GM21825 (cell line): ENCODE results near the gene CCDC150.
"Not testable (repeated sequence)": the region's sequence is repeated elsewhere in the genome, so short reads cannot be mapped to it uniquely, and the experiment has no call there.

Experiments used
- ATAC-seq: cut with Tn5 transposase; IDR thresholded peaks from one replicate; pipeline ENCODE4 v1.9.1; 2021; ENCODE audit warnings: mild to moderate bottlenecking, moderate library complexity; ENCODE audit not compliant: unreplicated experiment

Gene CCDC150

DNA sequence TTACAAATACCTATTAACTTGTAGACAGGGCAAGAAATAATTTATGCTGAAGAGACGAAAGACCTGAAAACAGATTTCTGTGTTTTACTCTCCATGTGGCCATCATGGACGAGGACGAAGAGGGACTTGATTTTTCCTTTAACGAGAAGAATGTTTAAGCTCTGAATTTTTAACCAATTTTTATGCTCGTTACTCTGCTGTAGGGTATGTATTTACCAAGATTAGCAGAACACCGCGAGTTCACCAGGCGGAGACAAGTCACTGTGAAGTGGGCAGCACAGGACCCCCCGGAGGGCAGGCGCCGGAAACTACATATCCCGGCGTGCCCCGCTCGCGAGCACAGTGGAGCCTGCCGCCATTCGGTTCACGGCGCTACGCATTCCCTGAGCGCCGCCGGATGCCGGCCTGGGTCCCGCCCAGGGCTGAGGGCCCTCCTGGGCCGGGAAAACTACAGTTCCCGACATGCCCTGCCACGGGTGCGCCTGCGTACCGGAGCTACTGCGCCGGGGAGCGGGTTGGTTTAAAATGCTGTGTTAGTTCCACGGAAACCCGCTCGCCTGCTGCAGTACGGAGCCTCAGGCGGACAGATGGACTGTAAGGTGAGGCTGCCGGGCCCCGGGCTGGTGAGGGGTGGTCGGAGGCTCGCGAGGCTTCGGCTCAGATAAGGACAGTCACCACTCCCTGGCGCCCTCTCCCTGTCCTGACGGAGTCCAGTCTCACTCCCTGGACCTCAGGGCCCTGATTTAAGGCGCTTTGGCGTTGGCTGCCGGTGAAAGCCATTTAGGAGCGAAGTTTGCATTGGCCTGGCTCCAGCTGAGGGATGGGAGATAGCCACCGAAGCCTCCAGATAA is at the start of gene CCDC150:
Gene CCDC150 (plus strand): TSS at position 536 of the 851 bp plus-strand sequence. CDS start 52 bp downstream, at position 588.
- peak; percentile 100 for ATAC-seq

DNA sequence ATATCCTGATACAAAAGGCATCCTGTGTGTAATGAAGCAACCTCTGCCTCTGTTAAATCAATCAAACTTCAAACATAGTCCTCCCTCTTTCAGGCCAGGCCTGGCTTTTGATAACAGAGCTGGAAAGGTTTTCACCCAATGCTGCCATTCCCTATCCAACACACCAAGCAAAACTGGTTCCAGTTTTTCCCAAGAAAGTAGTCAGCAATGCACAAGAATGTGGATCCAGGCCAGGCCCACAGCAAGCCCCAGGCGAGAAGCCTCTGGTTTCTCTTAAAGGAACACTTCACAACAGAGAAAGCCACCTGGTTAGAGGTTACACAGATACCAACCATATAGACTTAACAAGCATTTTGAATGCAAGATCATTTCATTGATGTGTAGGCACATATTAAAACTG is 49.2 kb upstream of the CCDC150 start:
- no peak for ATAC-seq

DNA sequence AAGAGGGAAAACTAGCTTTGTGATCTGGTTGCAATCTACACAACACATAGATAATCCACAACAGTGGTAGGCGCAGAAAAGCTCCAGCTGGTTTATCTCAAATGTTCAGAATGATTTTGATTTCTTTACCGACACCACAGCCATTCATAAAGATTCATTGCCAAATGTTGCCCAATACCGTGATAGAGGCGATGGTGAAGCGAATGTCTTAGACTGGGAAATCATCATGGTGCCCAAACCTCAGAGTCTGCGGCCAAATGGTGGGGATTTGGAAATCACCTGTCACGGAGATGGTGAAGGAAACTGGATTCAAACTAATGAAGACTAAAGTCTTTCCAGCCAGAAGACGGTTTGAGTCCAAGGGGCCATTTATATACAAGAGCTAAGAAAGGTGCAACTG is 48.5 kb upstream of the CCDC150 start:
- ATAC-seq = no peak

DNA sequence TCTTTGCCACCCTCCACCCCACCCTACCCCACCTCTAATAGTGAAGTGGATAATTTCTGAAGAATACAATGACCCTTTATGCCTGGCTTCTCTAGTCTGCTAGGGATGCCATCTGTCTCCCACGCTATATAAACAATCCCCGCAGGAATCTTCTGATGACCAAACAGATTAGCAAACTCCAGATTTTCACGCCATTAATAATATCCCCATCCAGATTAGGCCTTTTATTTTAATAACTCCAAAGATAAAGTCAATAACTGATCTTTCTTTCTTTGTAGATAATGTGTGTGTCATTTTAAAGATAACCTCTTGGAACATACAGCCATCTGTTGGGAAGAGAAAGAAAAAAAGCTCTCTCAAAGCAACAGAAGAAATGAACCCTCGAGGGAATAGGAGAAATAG is 47.9 kb upstream of the CCDC150 start:
- ATAC-seq = no peak

DNA sequence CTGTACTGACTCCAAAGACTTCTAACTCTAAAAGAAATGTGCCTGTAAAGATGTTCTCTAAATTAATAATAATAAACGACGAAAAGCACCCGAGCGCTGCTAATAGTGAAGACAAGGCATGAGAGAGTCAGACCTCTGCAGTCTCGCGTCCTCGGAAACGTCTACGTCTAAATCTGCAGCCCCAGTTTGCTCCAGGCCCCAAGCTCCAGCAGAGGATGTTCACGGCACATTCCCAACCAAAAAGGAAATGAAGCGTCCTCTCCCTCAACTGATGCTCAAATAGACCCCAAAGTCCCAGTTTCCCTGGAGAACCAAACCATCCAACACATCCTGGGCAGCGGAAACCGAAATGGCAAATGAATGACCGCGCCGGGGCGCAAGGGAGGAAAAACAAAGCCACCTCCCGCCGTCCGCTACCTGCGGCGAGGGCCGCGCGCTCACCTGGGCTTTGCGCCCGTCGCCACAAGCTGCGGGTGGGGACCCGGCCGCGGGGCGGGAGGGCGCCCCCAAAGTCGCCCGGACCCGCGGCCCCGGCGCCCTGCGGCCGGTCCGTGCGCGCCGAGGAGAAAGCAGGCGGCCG is 47.1 kb upstream of the CCDC150 start:
- ATAC-seq = no peak

DNA sequence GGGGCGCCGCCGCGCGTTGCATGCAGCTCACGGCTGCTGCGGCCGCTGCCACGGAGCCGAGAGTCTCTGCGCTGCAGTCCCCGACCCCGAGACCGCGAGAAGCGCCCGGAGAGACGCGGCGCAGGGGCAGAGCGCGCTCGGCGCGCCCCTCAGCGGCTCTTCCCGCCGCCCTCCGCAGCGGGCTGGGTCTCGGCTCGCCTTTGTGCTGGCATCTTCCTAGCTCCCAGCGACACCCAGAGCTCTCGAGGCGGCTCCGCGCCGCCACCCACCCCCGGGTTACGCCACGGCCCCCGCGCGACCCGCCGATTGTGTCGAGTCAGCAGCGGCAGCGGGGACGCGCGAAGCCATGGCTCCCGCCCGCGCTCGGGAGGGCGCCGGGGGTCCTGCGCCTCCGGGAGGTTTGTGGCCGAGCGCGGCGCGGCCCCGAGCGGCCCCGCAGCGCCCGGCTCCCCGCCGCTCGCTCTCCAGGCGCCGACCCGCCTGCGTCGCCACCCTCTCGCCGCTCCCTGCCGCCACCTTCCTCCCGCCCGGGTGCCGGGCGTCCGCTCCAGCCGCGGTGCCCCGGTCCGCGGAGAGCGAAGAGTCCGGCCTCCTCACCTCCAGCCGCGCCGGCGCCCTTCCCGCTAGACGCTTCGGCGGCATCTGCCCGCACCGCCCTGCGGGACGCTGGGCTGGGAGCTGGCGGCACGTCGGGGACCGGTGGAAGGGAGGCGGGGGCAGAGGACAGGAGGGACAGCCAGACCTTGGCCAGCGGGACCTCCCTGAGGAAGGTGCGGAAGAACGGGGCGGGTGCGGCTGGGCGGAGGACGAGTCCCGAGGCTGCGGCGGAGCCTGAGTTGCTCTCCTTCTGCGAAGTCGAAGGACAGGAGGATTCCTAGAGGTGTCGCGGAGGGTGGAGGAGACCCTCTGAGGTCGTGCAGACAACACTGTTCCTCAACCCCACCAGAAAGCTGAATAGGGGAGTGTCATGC is 46.3 kb upstream of the CCDC150 start, which contains the start of gene HECW2:
Gene HECW2 (minus strand): TSS at position 644 of the 971 bp plus-strand sequence.
- no peak for ATAC-seq

DNA sequence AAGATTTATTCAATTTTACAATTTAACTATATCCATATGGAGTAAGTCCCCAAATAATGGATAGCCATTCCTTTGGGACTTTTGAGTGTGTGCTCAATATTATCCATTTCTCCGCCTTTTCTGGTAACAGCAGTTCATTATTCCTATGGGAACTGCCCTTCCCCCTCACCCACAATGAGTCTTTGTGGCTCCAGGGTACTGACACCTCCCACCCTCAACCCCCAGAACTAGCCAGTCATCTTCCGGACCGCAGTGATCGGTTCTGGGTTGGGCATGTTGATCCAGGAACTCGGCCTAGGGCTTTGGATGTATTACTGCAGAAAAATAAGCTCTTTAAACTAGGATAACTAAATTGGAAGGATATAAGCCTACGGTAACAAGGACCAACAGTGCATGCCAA is 45.4 kb upstream of the CCDC150 start:
- no peak for ATAC-seq

DNA sequence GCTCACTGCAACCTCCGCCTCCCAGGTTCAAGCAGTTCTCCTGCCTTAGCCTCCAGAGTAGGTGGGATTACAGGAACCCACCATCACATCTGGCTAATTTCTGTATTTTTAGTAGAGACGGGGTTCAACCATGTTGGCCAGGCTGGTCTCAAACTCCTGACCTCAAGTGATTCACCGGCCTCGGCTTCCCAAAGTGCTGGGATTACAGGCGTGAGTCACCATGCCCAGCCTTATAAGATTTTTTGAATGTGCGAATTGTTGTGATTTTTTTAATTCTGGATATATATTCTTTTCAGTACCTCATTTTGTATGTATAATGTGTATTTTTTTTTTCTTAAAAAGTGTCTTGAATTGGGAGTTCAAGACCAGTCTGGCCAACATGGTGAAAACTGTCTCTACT is 42.0 kb upstream of the CCDC150 start:
- no peak for ATAC-seq

DNA sequence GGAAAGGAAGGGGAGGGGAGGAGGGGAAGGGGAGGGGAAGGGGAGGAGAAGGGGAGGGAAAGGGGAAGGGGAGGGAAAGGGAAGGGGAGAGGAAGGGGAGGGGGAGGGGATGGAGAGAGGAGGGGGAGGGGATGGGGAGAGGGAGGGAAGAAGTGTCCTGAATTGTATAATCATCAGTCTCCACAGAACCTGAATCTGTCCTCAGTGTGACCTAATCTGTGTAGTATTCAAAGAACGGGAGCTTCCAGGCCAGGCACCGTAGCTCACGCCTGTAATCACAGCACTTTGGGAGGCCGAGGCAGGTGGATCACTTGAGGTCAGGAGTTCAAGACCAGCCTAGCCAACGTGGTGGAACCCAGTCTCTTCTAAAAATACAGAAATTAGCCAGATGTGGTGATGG is 41.1 kb upstream of the CCDC150 start:
- ATAC-seq = no peak

DNA sequence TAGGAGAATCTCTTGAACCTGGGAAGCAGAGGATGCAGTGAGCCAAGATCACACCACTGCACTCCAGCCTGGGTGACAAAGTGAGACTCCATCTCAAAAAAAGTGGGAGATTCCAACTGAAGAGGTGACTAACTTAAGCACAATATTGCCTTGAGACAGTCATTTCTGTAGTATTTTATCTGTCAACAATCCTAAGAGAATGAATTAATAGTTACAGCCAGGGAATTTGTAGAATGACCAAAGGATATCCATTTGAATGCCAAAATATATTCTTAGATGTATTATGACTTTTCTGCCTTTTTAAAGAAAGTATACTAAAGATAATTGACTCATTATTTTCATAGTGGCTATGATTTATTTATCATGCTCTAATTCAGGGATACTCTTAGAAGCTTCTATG is 40.7 kb upstream of the CCDC150 start:
- no peak for ATAC-seq

DNA sequence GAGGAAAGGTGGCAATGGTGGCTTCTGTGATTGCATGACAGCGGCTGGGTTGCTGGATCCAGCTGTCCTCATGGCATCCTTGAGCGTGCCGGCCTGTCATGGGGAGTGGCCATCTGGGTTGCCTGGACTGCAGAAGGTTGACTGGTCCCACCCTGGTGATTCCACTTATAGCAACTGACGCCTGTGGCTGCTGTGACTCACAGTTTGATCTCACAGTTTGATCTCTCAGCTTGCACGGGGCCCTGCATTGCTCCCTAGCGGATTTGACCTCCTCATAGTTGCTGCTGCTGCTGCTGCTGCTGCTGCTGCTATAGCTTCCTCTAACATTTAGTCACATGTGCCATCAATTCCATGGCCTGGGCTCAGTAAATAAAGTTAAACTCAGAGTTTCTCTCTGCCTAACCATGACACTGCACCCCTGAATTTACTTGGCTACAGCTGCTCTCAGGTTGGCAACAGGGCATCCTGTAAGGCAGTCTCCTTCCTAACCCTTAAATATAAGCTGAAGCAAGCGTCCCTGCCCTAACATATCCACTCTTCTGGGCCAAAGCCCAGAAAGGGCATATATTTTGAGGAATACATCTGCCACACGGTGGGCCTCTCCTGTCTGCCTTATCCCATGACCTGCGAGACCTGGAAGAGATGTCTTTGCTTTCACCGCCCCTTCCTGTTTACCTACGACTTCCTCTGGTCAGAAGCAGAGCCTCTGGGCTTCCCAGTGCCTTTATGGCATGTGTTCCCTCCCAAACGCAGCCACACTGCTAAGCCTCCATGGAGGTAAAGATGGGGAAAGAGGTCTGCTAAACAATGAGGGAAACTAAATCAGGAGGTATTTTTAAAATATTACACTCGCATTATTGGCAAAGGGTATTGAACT is 37.8 kb upstream of the CCDC150 start:
- ATAC-seq = no peak

DNA sequence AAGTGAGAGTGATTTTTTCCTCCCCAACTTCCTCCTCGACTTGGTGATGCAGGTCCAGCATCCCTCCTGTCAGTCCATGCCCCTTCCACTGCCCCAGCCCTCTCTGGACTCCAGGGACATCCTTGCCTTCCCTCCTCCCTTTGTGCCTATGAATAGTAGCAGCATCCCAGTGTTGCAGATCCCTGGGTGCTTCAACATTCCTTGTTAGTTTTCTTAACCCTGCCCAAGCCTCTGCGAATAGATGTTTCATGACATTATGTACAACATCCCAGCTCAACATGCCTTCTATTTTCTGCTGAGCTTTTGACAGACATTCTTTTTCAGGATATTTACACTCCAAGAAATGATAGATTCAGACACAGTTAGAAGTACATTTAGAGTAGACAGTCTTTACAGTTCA is 35.3 kb upstream of the CCDC150 start:
- ATAC-seq = no peak

DNA sequence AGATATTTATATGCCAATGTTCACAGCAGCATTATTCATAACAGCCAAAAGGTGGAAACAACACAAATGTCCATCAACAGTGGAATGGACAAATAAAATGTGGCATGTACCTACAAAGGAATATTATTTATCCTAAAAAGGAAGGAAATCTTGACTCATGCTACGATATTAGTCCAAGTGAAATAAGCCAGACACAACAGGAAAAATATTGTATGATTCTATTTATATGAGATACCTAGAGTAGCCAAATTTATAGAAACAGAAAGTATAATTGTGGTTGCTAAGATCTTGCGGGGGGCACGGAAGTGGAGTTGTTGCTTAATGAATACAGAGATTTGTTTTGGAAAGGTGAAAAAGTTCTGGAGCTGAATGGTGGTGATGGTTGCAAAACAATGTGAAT is 33.0 kb upstream of the CCDC150 start:
- no peak for ATAC-seq

DNA sequence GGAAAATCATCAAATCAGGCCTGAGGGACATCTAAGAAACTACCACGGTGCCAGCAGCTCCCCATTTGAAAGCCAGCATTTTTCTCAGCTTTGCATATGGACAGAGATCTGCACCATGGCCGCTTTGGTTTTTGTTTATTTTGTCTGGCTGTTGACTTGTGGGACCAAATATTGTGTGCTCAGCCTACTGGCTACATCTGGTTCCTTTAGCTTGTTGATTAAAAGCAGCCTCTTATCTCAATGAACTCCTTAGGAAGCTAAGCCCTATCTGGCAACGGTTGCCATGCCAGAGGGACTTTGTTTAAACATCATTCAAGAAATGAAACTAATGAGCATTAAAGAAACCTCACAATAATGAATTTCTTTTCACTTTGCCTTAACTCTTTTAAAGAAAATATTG is 32.4 kb upstream of the CCDC150 start:
- no peak for ATAC-seq

DNA sequence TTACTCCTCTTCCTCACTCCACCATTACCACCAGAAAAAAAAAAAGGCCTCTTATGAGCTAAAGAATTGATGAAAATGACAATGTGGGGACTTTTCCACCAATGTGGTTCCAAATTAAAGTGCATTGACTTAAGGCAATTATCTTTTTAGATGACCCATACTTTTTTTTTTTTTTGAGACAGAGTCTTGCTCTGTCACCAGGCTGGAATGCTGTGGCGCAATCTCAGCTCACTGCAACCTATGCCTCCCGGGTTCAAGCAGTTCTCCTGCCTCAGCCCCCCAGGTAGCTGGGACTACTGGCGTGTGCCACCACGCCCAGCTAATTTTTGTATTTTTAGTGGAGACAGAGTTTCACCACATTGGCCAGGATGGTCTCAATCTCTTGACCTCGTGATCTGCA is 31.6 kb upstream of the CCDC150 start:
- ATAC-seq = not testable (repeated sequence)

DNA sequence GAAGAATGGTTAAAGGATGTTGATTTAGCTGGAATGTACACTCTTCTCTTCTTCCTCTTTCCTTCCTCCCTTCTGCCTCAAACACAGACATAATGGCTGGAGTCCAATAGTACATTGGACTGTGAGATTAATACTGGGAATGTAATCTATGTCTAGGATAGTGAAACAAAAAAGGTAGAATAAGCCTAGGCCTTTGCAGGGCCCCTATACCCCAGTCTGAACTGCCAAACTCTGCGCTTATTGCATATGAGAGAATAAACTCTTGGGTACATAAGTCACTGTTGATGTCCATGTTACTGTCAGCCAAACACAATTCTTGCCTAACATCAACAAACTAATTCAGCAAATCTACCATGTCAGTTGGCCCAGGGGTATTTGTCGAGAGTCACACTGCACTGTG is 29.7 kb upstream of the CCDC150 start:
- no peak for ATAC-seq

DNA sequence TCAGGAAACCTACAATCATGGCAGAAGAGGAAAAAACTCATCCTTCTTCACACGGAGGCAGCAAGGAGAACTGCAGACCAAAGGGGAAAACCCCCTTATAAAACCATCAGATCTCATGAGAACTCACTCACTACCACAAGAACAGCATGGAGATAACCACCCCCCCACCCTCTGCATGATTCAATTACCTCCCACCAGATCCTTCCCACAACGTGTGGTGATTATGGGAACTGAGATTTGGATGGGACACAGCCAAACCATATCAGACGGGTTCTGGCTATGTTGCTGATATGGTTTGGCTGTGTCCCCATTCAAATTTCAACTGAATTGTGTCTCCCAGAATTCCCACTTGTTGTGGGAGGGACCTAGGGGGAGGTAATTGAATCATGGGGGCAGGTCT is 28.7 kb upstream of the CCDC150 start:
- ATAC-seq = no peak

DNA sequence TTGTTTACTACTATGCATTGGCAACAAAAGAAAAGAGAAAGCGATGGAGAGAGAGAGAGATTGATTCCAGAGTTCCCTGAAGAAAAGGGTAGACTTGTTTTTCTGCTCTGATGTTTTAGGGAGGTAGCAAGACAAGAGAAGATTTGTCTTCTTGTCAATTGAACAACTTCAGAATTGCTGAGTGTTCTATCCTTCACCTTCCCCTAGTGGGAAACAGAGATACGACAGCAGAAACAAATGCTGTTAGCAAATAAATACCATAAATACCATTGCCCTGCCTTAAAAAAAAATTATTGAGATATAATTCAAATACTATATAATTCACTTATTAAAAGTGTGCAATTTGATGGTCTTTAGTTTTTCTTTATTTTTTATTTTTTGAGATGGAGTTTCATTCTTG is 26.2 kb upstream of the CCDC150 start:
- no peak for ATAC-seq

DNA sequence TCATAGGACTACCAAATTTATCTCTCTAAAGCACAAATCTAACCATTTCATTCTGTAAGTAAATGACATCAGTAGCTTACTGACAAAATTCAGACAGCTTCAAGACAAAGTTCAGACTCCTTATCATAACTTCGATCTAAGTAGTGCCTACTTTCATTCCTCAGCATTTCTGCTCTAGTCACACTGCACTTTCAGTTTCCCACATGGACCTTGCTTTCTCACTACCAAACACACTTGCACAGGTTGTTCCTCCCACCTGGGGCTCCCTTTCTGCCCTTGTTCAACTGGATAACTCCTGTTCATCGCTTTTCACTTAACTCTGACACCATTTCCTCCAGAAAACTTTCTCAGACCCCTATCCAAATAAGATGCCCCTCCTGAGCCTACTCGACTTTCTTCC is 22.1 kb upstream of the CCDC150 start:
- no peak for ATAC-seq

DNA sequence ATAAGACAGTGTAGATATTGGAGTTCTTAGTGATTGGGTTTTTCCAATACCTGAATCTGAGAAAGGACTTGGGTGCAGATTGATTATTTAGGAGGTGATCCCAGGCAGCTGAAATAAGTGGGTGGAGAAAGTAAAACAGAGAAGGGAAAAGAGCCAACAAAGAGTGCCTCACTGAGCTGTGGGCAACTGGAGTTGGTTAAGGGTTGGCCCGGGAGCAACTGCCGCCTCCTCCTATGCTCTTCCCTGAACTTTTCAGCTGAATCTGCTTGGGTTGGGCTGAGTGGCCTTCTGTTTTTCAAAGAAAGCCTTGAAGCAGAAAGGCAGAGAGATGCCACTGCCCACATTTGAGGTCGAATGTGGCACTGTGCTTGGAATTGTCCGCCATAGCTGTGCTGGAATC is 20.9 kb upstream of the CCDC150 start:
- no peak for ATAC-seq
